Activated gamma-delta T cell (primary cell): ENCODE results near the gene FBXO2.

Experiments
- DNase-seq: peaks from one replicate; lab custom pipeline; 2025; lab: John Stamatoyannopoulos, UW
- total RNA-seq, 2 donors: gene quantifications; one replicate each; lab custom pipeline; 2026; lab: John Stamatoyannopoulos, UW

Gene FBXO2
- total RNA-seq: 3.8 to 4.0 reads per million in 2 donors

- peak; percentile 54 for DNase-seq
Measured at GRCh38 chr1:11654137-11654938, at the start of gene FBXO2, which contains the start of gene FBXO44. Gene FBXO2 (minus strand): TSS chr1:11654429. CDS start chr1:11654340, 89 bp downstream. Gene FBXO44 (plus strand): TSS chr1:11654877. CDS start chr1:11655836, 959 bp downstream.

- DNase-seq: no peak
Measured at GRCh38 chr1:11703357-11704193, 49.3 kb upstream of the FBXO2 start.

- DNase-seq: no peak
Measured at GRCh38 chr1:11701981-11702803, 48.0 kb upstream of the FBXO2 start.

DNA sequence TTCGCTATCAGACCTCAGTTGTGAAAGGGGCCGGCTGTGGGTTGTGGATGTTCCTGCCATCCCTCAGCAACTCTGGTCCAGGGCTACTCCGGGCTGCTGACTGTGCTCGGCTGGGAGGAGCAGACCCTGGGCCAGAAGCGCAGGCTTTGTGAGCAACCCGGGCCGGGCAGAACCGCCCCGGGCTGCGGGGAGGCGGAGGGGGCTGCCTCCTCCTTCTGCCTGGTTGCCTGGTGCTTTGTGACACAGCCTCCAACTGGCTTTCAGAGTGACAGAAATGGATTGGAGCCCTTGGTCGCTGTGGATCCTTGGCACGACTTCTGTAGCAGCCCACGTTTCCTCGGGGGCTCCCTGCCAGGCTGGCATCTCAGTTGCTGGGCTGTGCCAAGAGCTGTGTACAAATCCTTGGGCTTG is 47.3 kb upstream of the FBXO2 start:
- DNase-seq: no peak

GRCh38 chr1:11700601-11701467 is 46.6 kb upstream of the FBXO2 start:
- no peak for DNase-seq

- no peak for DNase-seq
Measured at GRCh38 chr1:11697893-11698210, 43.6 kb upstream of the FBXO2 start.

- DNase-seq: no peak
Measured at GRCh38 chr1:11697188-11697892, 43.1 kb upstream of the FBXO2 start.

GRCh38 chr1:11695861-11696260 is 41.6 kb upstream of the FBXO2 start:
- no peak for DNase-seq

DNA sequence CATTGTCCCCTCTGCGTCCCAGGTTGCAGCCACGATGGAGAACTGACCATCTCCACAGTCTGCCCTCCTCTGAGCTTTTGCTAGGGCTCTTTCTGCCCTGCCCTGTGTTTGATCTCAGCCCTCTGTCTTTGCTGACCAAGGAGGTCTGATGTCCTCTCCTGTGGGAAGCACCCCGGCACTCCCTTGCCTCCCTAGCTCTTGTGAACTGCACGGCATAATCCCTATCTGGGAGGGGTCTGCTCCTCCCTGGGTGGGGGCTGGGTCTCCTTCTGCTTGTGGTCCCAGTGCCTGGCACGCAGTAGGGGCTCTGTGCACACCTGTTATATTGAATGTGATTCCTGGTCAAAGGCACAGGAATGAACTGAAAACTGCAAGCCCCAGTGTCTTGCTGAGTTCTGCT is 39.7 kb upstream of the FBXO2 start:
- no peak for DNase-seq

DNA sequence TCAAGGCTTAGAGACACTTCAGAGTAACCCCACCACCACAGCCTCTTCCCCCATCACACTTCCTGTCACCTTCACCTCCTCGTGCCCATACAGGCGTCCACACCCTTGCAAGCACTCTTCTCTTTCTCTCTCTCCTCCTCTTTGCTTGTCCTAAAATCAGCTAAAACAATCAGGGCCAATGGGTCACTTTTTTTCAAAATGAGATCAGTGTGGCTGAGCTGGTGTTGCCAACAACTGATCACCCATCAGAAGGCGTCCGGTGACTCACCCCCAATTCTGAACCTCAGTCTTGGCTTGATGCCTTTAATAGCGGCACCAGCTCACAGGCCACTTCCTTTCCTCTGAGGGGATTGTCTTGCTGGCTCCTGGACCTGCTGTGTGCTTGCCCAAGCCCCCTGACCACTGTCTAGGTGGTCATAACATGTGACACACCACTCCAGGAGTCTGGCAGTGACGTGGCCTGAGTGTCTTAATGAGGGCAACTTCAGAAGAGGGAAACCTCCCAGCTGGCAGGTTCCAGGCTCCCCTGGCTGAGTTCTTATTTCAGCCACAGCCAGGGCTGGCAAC is 38.9 kb upstream of the FBXO2 start:
- DNase-seq: no peak

- DNase-seq: no peak
Measured at GRCh38 chr1:11691928-11692711, 37.9 kb upstream of the FBXO2 start.

- peak; percentile 21 for DNase-seq
Measured at GRCh38 chr1:11691302-11691914, 37.2 kb upstream of the FBXO2 start, which contains the start of gene DRAXIN. Gene DRAXIN (plus strand): TSS chr1:11691710. CDS start chr1:11706259, 14,549 bp downstream.

DNA sequence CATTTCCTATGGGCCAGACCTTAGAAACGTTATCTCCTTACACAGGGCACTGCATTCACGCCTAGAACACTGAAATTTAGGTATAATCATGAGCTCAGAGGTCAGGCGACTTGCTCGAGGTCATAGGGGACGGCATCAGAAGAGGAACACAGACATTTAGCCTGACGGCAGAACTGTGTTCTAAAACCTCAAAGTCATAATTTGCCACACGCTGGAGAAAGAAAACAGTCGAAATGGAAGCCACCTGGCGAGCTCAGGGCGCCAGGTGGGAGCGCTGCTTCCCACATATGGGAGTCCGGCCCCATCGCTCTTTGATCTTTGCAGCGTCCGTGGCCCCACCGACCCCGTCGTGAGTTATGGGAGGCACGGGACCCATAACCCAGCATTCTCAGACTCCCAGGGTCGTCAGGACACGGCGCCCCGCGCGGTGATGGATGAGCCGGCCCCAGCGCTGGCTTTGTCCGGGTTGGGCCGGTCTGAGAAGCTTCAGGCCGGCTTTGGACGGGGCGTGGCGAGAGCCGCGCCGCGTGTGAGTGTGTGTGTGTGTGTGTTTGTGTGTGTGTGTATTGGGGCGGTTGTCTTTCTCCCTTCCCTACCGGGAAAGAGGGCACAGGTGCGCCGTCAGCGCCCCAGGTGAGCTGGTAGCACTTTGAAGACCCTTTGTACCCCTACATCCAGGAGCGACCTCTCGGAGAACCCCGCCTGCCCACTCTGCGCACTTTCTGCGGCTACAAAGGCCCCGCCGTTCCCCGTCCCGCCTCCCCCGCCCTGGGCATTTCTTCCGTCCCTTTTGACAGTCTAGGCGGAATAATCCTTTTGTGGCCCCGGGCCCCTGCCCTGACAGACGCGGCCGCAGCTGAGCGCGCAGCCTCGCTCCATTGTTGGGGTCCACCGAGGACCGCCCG is 36.4 kb upstream of the FBXO2 start:
- DNase-seq: no peak

GRCh38 chr1:11688506-11688905 is 34.3 kb upstream of the FBXO2 start:
- no peak for DNase-seq

DNA sequence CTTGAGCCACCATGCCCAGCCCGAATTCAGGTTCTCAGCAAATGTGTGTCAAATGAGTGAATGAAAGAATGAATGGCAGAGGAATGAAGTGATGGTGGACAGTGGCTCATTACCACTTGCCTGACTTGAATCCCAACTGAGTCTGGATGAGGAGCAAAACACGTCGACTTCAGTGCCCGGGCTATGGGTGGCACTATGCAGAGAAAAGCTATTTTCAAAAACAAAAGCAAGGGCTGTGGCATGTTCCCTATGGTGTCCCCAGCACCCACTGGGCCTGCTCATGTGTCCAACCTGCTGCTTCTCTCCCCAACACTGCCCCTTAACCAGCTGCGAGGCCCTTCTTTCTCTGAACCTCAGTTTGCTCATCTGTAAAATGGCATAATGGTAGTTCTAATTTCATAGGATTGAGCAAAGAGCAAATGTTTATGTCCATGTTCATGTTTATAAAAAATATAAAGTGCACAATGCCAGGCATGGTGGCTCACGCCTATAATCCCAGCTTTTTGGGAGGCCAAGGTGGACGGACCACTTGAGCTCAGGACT is 31.1 kb upstream of the FBXO2 start:
- no peak for DNase-seq

- no peak for DNase-seq
Measured at GRCh38 chr1:11684070-11684469, 29.8 kb upstream of the FBXO2 start.

DNA sequence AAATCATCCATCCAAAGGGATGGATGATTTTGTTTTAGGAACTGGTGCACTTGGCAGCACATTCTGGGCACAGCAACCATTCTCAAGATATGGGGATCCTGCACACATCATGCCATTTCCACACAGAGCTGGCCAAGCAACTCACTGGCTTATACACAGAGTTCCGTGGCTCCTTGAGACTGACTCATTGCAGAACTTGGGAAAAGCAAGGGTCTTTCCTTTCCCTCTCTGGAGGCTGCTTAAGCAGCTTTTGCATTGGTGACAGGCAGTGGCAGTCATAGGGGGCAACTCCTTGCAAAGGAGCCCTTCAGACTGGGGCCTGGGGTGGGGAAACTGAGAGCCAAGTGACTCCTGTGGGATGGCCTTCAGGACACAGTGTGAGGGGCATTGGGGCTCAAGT is 28.6 kb upstream of the FBXO2 start:
- no peak for DNase-seq
